Measurements from ENCODE around the gene P2RX6.

P2RX6 gene

DNA sequence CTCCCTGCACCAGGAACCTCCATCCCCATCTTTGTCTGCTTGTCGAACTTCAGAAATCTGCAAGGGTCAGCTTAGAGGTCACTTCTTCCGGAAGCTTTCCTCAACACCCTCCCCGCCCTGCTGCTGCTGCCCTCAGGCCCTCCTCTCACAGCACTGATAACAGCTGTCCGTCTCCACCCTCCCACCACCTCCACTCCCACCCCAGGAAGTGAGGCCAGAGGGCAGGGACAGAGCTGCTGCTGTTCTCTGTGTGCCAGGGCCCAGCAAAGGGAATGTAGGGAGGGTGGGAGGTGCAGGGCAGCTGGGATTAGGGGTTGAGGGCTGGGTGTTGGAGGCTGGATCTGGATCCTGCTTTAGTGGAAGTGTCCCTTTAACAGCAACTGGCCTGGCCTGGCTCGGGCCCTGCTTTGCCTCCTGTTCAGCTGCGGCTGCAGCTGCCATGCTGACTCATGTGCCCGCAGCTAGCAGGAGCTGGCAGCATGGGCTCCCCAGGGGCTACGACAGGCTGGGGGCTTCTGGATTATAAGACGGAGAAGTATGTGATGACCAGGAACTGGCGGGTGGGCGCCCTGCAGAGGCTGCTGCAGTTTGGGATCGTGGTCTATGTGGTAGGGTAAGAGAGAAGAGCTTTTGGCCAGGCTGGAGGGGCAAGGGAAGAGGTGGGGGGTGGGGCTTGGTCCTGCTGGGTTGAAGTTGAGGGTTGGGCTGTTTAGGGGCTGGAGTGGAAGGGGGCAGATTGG, at the start of gene P2RX6:
Gene P2RX6 (plus strand): TSS at position 440 of the 740 bp plus-strand sequence. CDS start 10 bp downstream, at position 450.
- Histone ChIP-seq H3K27me3 (no peaks in the 10 kb centered on the region), H3K27ac (peak within 1 kb of the TSS; percentile 63 to 66), H3K4me1 (peaks cover 11 to 28% (median 19%) of the 10 kb centered on the region in 4 donors), H3K9me3 (no peaks in the 10 kb centered on the region), H3K4me3 (peak within 1 kb of the TSS; percentile 38 to 55), H3K36me3 (no peaks in the 10 kb centered on the region)
- intact Hi-C loops (cut with DNase I; ENCODE audit: low total_unique reads), result no loop called here
- TF ChIP-seq, protein P1, sequence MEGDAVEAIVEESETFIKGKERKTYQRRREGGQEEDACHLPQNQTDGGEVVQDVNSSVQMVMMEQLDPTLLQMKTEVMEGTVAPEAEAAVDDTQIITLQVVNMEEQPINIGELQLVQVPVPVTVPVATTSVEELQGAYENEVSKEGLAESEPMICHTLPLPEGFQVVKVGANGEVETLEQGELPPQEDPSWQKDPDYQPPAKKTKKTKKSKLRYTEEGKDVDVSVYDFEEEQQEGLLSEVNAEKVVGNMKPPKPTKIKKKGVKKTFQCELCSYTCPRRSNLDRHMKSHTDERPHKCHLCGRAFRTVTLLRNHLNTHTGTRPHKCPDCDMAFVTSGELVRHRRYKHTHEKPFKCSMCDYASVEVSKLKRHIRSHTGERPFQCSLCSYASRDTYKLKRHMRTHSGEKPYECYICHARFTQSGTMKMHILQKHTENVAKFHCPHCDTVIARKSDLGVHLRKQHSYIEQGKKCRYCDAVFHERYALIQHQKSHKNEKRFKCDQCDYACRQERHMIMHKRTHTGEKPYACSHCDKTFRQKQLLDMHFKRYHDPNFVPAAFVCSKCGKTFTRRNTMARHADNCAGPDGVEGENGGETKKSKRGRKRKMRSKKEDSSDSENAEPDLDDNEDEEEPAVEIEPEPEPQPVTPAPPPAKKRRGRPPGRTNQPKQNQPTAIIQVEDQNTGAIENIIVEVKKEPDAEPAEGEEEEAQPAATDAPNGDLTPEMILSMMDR (IDR thresholded peaks at IDR 0.05), result no peak
- DNase-seq, result no peak

DNA sequence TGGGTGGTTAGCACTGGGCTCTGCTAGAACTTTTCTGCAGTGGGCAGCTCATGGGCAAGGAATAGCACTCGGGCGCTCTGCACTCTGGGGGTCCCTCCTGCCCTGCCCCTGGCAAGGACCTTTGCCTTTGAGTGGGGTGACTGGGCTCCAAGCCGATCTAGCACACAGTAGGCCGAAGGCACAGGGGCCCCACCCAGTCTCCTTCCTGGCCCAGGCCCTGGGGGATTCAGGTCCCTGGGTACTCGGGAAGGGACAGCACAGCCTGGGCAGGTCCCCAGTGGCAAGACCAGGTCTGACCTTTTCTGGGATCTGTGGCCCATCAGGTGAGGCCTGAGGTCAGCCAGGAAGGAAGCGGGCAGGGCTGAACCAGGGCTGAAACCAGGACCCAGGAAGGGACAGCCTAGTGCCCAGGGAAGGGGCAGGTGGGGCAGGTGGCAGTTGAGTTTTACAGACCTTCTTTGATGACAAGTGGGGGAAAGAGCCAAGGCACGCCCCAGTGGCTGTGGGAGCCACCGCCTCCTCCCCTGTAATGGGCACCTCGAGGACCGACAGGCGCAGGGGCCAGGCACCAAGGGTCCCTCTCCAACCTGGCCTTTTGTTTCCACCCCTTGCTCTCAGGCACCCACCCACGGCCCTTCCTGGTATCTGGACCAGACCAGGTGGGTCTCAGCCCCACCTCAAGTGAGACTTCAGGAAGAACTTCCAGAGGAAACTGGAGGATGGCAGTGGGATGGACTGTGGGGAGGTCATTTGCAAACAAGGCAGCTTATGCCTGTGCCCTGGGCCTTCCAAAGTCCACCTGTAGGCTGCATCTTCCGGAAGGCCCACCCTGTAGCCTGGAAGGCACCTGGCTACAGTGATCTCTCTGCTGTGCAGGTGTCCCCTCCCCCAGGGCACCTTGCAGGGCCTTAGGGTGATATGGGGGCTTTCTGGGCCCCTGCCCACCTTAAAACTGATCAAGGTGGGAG, 48.8 kb upstream of the P2RX6 start:
- Histone ChIP-seq H3K27ac (no peak overlapping the region), H3K4me1 (peaks cover 0 to 17% (median 11%) of the 10 kb centered on the region in 4 donors), H3K36me3 (no peaks in the 10 kb centered on the region), H3K9me3 (no peaks in the 10 kb centered on the region), H3K27me3 (peaks cover 0 to 50% of the 10 kb centered on the region in 2 donors), H3K4me3 (no peak overlapping the region)
- DNase-seq, result no peak
- intact Hi-C loops (cut with DNase I; ENCODE audit: low total_unique reads), result no loop called here
- TF ChIP-seq, protein P1 (IDR thresholded peaks at IDR 0.05), result no peak

DNA sequence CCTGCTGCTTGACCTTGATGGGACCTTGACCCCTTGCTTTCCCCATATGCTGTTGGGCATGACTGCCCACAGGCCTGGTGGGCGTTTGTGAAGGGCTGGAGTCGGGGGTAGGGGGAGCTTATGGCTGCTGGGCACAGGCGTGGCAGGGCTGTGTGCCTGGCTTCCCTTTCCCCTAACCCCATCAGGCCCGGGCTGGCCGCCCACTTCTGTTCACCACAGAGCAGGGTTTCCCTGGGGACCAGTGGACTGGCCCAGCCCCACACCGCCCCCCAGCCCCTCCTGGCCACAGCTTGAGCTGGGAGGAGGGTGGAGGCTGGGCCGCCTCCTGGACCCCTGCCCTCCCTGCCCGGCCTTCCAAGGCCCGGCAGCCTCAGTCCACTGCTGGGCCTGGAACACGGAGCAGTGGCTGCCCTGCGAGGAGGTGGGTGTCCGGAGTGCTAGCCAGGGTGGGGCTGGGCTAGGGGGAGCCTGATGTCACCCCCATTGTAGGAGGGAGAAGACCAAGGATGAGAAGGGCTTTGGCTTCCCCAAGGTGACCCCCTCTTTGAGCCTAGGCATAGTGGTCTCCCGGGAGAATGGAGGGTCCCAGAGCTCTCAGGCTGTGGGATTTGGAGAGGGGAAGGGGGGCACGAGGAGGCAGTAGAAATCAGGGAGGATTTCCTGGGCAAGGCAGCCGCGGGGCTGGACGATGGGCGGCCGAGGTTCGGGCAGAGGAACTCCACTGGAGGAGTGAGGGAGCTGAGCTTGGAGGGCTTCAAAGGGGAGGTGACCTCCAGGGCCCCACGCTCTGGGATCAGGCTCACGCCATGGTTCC, 47.9 kb upstream of the P2RX6 start, which contains the start of gene AIFM3:
Gene AIFM3 (plus strand): TSS at position 373 of the 814 bp plus-strand sequence. CDS start 690 bp downstream, outside the sequence.
- Histone ChIP-seq H3K9me3 (no peaks in the 10 kb centered on the region), H3K4me3 (no peak within 1 kb of the TSS), H3K36me3 (no peaks in the 10 kb centered on the region), H3K4me1 (peaks cover 0 to 17% (median 11%) of the 10 kb centered on the region in 4 donors), H3K27me3 (peaks cover 0 to 49% of the 10 kb centered on the region in 2 donors), H3K27ac (no peak within 1 kb of the TSS)
- intact Hi-C loops (cut with DNase I; ENCODE audit: low total_unique reads), result no loop called here
- TF ChIP-seq, protein P1 (IDR thresholded peaks at IDR 0.05), result no peak
- no peak for DNase-seq

DNA sequence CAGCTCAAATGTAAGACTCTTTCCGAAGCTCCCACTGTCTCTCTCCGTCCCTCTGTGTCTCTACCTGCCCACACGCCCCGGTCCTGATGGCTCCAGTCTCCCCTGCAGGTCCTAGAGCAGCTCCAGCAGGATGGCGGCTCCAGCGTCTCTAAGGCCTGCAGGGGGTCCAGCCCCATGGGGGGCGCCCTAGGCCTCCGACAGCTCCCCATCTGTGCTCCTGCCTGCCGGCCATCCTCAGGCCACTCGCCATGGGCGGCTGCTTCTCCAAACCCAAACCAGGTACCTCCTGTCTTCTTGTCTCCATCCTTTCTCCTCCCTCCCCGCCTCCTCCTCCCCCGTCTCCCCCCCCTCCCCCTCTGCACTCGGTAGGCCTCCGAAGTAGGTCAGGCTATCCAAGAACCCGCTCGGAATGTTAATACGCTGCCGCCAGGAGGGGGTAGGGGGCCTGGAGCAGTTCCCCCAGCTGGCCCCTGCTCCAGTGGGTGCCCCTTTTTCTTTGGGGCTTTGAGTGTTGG, 47.2 kb upstream of the P2RX6 start:
- no peaks in the 10 kb centered on the region for H3K9me3 ChIP-seq
- intact Hi-C loops (cut with DNase I; ENCODE audit: low total_unique reads), result loop anchor here (1.0 kb wide), 1 partner anchor 36 kb away; no protein-coding TSS in a partner anchor
- no peaks in the 10 kb centered on the region for H3K36me3 ChIP-seq
- no peak overlapping the region for H3K4me3 ChIP-seq
- no peak for DNase-seq
- no peak overlapping the region for H3K27ac ChIP-seq
- TF ChIP-seq, protein P1 (IDR thresholded peaks at IDR 0.05), result no peak
- H3K27me3 ChIP-seq, result peaks cover 0 to 43% of the 10 kb centered on the region in 2 donors
- H3K4me1 ChIP-seq, result peaks cover 0 to 17% (median 11%) of the 10 kb centered on the region in 4 donors
